T follicular helper cell (primary cell): Measurements from ENCODE around the gene EHMT1.

Experiments
- DNase-seq: peaks from one replicate; pipeline ENCODE4 v3.0.0-alpha.2; 2020; ENCODE audit warnings: low read depth

EHMT1 gene

GRCh38 chr9:137829260-137829996 lies 210.6 kb downstream of the EHMT1 start:
- DNase-seq = no peak

GRCh38 chr9:137832191-137832700 lies 213.4 kb downstream of the EHMT1 start:
- no peak for DNase-seq

GRCh38 chr9:137832830-137833590 lies 214.2 kb downstream of the EHMT1 start:
- DNase-seq = no peak

- no peak for DNase-seq
Measured at GRCh38 chr9:137833721-137834613, 215.2 kb downstream of the EHMT1 start.

GRCh38 chr9:137834846-137835546 lies 216.2 kb downstream of the EHMT1 start:
- no peak for DNase-seq

- no peak for DNase-seq
Measured at GRCh38 chr9:137836151-137836830, 217.5 kb downstream of the EHMT1 start.

GRCh38 chr9:137836831-137837241 lies 218.0 kb downstream of the EHMT1 start:
- no peak for DNase-seq

- no peak for DNase-seq
Measured at GRCh38 chr9:137837345-137838278, 218.8 kb downstream of the EHMT1 start.

GRCh38 chr9:137838576-137838975 lies 219.8 kb downstream of the EHMT1 start:
- DNase-seq = no peak

- no peak for DNase-seq
Measured at GRCh38 chr9:137843355-137843754, 224.6 kb downstream of the EHMT1 start.

- no peak for DNase-seq
Measured at GRCh38 chr9:137851516-137852267, 232.9 kb downstream of the EHMT1 start.

GRCh38 chr9:137853392-137853995 lies 234.7 kb downstream of the EHMT1 start:
- DNase-seq = no peak

GRCh38 chr9:137860361-137860760 lies 241.6 kb downstream of the EHMT1 start:
- no peak for DNase-seq

- no peak for DNase-seq
Measured at GRCh38 chr9:137865581-137866145, 246.9 kb downstream of the EHMT1 start.

- DNase-seq = no peak
Measured at GRCh38 chr9:137866226-137867141, 247.7 kb downstream of the EHMT1 start.

- DNase-seq = no peak
Measured at GRCh38 chr9:137870432-137870831, 251.6 kb downstream of the EHMT1 start.

- DNase-seq = no peak
Measured at GRCh38 chr9:137872296-137872695, 253.5 kb downstream of the EHMT1 start.
